GM23338 (cell line): ENCODE data around the gene ZSWIM3. TPM values are rescaled to one million over a fixed set of nuclear protein-coding genes. Genes with fewer than 3 reads are reported as not detected.

Experiments
- ATAC-seq: fragments of 200-7000 bp; cut with Tn5 transposase; 3 replicates; pipeline ENCODE4 v1.9.1; 2020
- DNase-seq: peaks from one replicate; pipeline ENCODE4 v3.0.0-alpha.2; 2015; ENCODE audit warnings: low spot score
- H2AFZ ChIP-seq: fragments of 200-600 bp; sonication (generic); 2 replicates; pipeline ENCODE4 v1.8.0; 2016; ENCODE audit warnings: antibody characterized with exemption, mild to moderate bottlenecking, moderate library complexity
- H3F3A ChIP-seq: fragments of 200-600 bp; sonication (generic); replicated peaks from 2 replicates; pipeline ENCODE4 v1.8.0; 2017; ENCODE audit warnings: antibody characterized with exemption, mixed run types, low read depth
- H3K27ac ChIP-seq: fragments of 200-600 bp; sonication (generic); 2 replicates; pipeline ENCODE4 v1.6.1; 2016; ENCODE audit warnings: low read depth
- H3K27me3 ChIP-seq: fragments of 200-600 bp; sonication (generic); 2 replicates; pipeline ENCODE4 v1.8.0; 2016; ENCODE audit warnings: mild to moderate bottlenecking, mixed run types, moderate library complexity; ENCODE audit not compliant: insufficient read depth
- H3K36me3 ChIP-seq: fragments of 200-600 bp; sonication (generic); 2 replicates; pipeline ENCODE4 v1.8.0; 2016; ENCODE audit warnings: mild to moderate bottlenecking; ENCODE audit not compliant: insufficient read depth
- H3K4me1 ChIP-seq: fragments of 200-600 bp; sonication (generic); 2 replicates; pipeline ENCODE4 v1.8.0; 2016; ENCODE audit warnings: mild to moderate bottlenecking, moderate library complexity; ENCODE audit not compliant: insufficient read depth
- H3K4me2 ChIP-seq: fragments of 200-600 bp; sonication (generic); 2 replicates; pipeline ENCODE4 v1.7.1; 2017; ENCODE audit warnings: mixed run types
- H3K4me3 ChIP-seq: fragments of 200-600 bp; sonication (generic); 2 replicates; pipeline ENCODE4 v1.6.1; 2016; ENCODE audit warnings: mixed run types
- H3K79me2 ChIP-seq: fragments of 200-600 bp; sonication (generic); replicated peaks from 2 replicates; pipeline ENCODE4 v1.8.0; 2017; ENCODE audit warnings: mild to moderate bottlenecking; ENCODE audit not compliant: insufficient read depth
- H3K9me2 ChIP-seq: fragments of 200-600 bp; sonication (generic); 2 replicates; pipeline ENCODE4 v1.8.0; 2017; ENCODE audit not compliant: insufficient read depth
- H4K20me1 ChIP-seq: fragments of 200-600 bp; sonication (generic); replicated peaks from 2 replicates; pipeline ENCODE4 v1.8.0; 2017; ENCODE audit warnings: mild to moderate bottlenecking; ENCODE audit not compliant: insufficient read depth
- H3K27ac Mint-ChIP-seq: 2 replicates; pipeline ENCODE4 v1.8.0; 2020; ENCODE audit warnings: inconsistent platforms, mild to moderate bottlenecking, moderate library complexity, mixed read lengths
- H3K27me3 Mint-ChIP-seq: 3 replicates; pipeline ENCODE4 v1.8.0; 2022; ENCODE audit warnings: low read depth, mild to moderate bottlenecking, moderate library complexity, mixed read lengths, inconsistent platforms; ENCODE audit not compliant: insufficient read depth, poor library complexity
- H3K36me3 Mint-ChIP-seq: 3 replicates; pipeline ENCODE4 v1.8.0; 2021; ENCODE audit warnings: low read depth, mild to moderate bottlenecking, inconsistent platforms, moderate library complexity, mixed read lengths
- H3K4me1 Mint-ChIP-seq: 3 replicates; pipeline ENCODE4 v1.8.0; 2020; ENCODE audit warnings: mild to moderate bottlenecking, inconsistent platforms, mixed read lengths
- H3K4me3 Mint-ChIP-seq: 3 replicates; pipeline ENCODE4 v1.8.0; 2021; ENCODE audit warnings: moderate library complexity, mild to moderate bottlenecking, inconsistent platforms, mixed read lengths
- H3K9me3 Mint-ChIP-seq: 3 replicates; pipeline ENCODE4 v1.8.0; 2020; ENCODE audit warnings: moderate library complexity, mild to moderate bottlenecking, inconsistent platforms, mixed read lengths
- EZH2phosphoT487 ChIP-seq: fragments of 200-600 bp; sonication (generic); IDR thresholded peaks from one replicate; pipeline ENCODE4 v1.8.1; 2018; ENCODE audit warnings: antibody characterized with exemption; ENCODE audit not compliant: unreplicated experiment
- NANOG ChIP-seq: IDR thresholded peaks from 2 replicates; pipeline ENCODE4 v1.6.1; 2016; ENCODE audit warnings: antibody characterized with exemption, borderline replicate concordance
- POLR2AphosphoS5 ChIP-seq: IDR thresholded peaks from 2 replicates; pipeline ENCODE4 v1.6.1; 2016; ENCODE audit warnings: antibody characterized with exemption, low read depth
- STAT1 ChIP-seq: IDR thresholded peaks from one replicate; pipeline ENCODE4 v1.6.1; 2016; ENCODE audit warnings: antibody characterized with exemption; ENCODE audit not compliant: unreplicated experiment
- ZNF114 ChIP-seq: fragments of 250-450 bp; sonication (Bioruptor Pico); IDR thresholded peaks from 2 replicates; pipeline ENCODE4 v1.5.0; 2020; ENCODE audit warnings: mild to moderate bottlenecking, moderate library complexity
- ZNF331 ChIP-seq: fragments of 250-450 bp; sonication (Bioruptor Pico); IDR thresholded peaks from 2 replicates; pipeline ENCODE4 v1.5.0; 2020; ENCODE audit warnings: low read depth, mild to moderate bottlenecking, moderate library complexity
- polyA plus RNA-seq: library from polyadenylated mRNA; unstranded; fragments of >200 nt; fragmentation: Nextera tagmentation; extraction: Ambion mirVana; gene quantifications from 2 replicates; pipeline ENCODE4 v1.2.1, GENCODE V29; 2016
- total RNA-seq: library from RNA; depleted of rRNA; stranded (reverse); fragments of >200 nt; shearing (Covaris generic); gene quantifications from 2 replicates; pipeline ENCODE4 v1.2.3, GENCODE V29; 2014
- TF ChIP-seq, protein P1 (sequence below), 2 experiments: fragments of 200-600 bp in 1 of 2; sonication (generic) in 1 of 2; conservative IDR thresholded peaks; 2 replicates each; pipeline versions ENCODE4 v1.5.1 to v1.6.1; 2016 to 2017; ENCODE audit warnings: antibody characterized with exemption in 2 of 2, low read depth in 2 of 2, mild to moderate bottlenecking in 2 of 2, moderate library complexity in 1 of 2
- TF ChIP-seq, protein P2 (sequence below): IDR thresholded peaks from 2 replicates; pipeline ENCODE4 v1.6.1; 2016; ENCODE audit warnings: antibody characterized with exemption
- TF ChIP-seq, protein P3 (sequence below): IDR thresholded peaks from one replicate; pipeline ENCODE4 v1.6.1; 2018; ENCODE audit warnings: antibody characterized with exemption; ENCODE audit not compliant: unreplicated experiment

Gene ZSWIM3
- total and polyA plus RNA-seq, 2 experiments from 2014 or later, result 2.0 to 8.2 TPM

DNA sequence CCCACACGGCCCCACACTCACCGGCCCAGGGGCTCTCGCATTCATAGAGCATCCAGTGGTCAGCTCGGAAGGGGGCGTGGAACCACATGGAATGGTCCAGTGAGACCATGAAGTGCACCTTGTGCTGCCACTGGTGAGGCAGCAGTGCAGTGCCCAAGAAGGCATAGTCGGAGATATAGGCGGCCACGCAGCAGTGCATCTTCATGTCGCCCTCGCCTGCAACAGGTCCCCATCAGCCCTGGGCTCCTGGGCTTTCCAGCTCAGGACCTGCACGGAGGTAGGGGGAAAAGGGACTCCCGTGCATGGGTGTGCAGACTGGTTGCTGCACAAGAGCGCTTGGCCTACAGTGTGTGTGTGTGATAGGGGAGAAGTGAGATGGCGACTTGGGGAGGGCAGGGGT is 13.9 kb upstream of the ZSWIM3 start:
- H3K9me2 ChIP-seq, result no peaks in the 10 kb centered on the region
- H3K36me3 ChIP-seq, result peaks cover 16% of the 10 kb centered on the region; the same call in 1 of the 2 replicates
- Mint-ChIP-seq H3K27ac (no peak overlapping the region), H3K9me3 (no peaks in the 10 kb centered on the region), H3K4me1 (no peaks in the 10 kb centered on the region), H3K4me3 (no peak overlapping the region), H3K36me3 (peaks cover 28% of the 10 kb centered on the region), H3K27me3 (peaks cover 7% of the 10 kb centered on the region)
- no peaks in the 10 kb centered on the region; the same call in none of the 2 replicates for H4K20me1 ChIP-seq
- no peak for TF ChIP-seq ZNF331 (CRISPR knock-in tag)
- TF ChIP-seq, protein P1, sequence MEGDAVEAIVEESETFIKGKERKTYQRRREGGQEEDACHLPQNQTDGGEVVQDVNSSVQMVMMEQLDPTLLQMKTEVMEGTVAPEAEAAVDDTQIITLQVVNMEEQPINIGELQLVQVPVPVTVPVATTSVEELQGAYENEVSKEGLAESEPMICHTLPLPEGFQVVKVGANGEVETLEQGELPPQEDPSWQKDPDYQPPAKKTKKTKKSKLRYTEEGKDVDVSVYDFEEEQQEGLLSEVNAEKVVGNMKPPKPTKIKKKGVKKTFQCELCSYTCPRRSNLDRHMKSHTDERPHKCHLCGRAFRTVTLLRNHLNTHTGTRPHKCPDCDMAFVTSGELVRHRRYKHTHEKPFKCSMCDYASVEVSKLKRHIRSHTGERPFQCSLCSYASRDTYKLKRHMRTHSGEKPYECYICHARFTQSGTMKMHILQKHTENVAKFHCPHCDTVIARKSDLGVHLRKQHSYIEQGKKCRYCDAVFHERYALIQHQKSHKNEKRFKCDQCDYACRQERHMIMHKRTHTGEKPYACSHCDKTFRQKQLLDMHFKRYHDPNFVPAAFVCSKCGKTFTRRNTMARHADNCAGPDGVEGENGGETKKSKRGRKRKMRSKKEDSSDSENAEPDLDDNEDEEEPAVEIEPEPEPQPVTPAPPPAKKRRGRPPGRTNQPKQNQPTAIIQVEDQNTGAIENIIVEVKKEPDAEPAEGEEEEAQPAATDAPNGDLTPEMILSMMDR (conservative IDR thresholded peaks at IDR 0.05; ENCODE audit: low read depth in 2 of 2), result no peak
- no peak for TF ChIP-seq STAT1
- no peak for TF ChIP-seq ZNF114 (CRISPR knock-in tag)
- TF ChIP-seq EZH2phosphoT487, result no peak
- no peak overlapping the region for H3K4me2 ChIP-seq
- ATAC-seq (no peak), DNase-seq (no peak)
- H3F3A ChIP-seq, result peaks cover 12% of the 10 kb centered on the region; the same call in 1 of the 2 replicates
- H3K79me2 ChIP-seq, result no peaks in the 10 kb centered on the region
- H2AFZ ChIP-seq, result no peak overlapping the region
- H3K4me1 ChIP-seq, result no peaks in the 10 kb centered on the region; the same call in 1 of the 2 replicates
- H3K27me3 ChIP-seq, result no peaks in the 10 kb centered on the region
- H3K27ac ChIP-seq, result no peak overlapping the region
- H3K4me3 ChIP-seq, result no peak overlapping the region

DNA sequence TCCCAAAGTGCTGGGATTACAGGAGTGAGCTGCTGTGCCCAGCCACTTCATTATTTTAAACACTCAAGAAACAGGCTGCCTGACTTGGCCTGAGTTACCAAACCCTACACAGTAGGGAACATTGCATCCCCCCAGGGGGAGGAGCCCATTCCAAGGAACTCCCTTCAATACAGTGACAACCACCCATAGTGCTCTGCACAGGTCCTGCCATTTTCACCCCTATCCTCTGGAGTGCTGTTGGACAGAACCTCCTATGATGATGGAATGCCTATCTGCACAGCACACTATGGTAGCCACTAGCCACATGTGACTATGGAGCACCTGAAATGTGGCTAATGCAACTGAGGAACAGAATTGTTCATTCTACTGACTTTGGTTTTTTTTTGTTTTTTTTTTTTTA is 12.0 kb upstream of the ZSWIM3 start:
- peaks cover 12% of the 10 kb centered on the region; the same call in 1 of the 2 replicates for H3F3A ChIP-seq
- H3K4me1 Mint-ChIP-seq, result no peaks in the 10 kb centered on the region
- H3K9me2 ChIP-seq, result no peaks in the 10 kb centered on the region
- H3K4me3 Mint-ChIP-seq, result no peak overlapping the region
- H3K4me1 ChIP-seq, result no peaks in the 10 kb centered on the region
- H3K27ac ChIP-seq, result no peak overlapping the region
- H3K36me3 Mint-ChIP-seq, result peaks cover 29% of the 10 kb centered on the region
- ATAC-seq (peak; percentile 37), DNase-seq (no peak)
- H3K9me3 Mint-ChIP-seq, result no peaks in the 10 kb centered on the region
- H4K20me1 ChIP-seq, result no peaks in the 10 kb centered on the region
- H3K4me3 ChIP-seq, result no peak overlapping the region
- no peaks in the 10 kb centered on the region for H3K27me3 ChIP-seq
- peaks cover 16% of the 10 kb centered on the region; the same call in 1 of the 2 replicates for H3K36me3 ChIP-seq
- H3K27me3 Mint-ChIP-seq, result peaks cover 10% of the 10 kb centered on the region
- H2AFZ ChIP-seq, result no peak overlapping the region
- no peaks in the 10 kb centered on the region for H3K79me2 ChIP-seq
- 0 out of 2 replicates have a peak overlapping the region, but pooled peaks have one; percentile 40 for H3K27ac Mint-ChIP-seq
- no peak overlapping the region for H3K4me2 ChIP-seq
- TF ChIP-seq, protein P2, sequence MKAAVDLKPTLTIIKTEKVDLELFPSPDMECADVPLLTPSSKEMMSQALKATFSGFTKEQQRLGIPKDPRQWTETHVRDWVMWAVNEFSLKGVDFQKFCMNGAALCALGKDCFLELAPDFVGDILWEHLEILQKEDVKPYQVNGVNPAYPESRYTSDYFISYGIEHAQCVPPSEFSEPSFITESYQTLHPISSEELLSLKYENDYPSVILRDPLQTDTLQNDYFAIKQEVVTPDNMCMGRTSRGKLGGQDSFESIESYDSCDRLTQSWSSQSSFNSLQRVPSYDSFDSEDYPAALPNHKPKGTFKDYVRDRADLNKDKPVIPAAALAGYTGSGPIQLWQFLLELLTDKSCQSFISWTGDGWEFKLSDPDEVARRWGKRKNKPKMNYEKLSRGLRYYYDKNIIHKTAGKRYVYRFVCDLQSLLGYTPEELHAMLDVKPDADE, result no peak
- TF ChIP-seq STAT1, result no peak
- TF ChIP-seq POLR2AphosphoS5, result no peak
- TF ChIP-seq EZH2phosphoT487, result no peak
- no peak for TF ChIP-seq NANOG
- TF ChIP-seq, protein P1 (conservative IDR thresholded peaks at IDR 0.05; ENCODE audit: low read depth in 2 of 2), result no peak
- no peak for TF ChIP-seq ZNF331 (CRISPR knock-in tag)
- TF ChIP-seq, protein P3, sequence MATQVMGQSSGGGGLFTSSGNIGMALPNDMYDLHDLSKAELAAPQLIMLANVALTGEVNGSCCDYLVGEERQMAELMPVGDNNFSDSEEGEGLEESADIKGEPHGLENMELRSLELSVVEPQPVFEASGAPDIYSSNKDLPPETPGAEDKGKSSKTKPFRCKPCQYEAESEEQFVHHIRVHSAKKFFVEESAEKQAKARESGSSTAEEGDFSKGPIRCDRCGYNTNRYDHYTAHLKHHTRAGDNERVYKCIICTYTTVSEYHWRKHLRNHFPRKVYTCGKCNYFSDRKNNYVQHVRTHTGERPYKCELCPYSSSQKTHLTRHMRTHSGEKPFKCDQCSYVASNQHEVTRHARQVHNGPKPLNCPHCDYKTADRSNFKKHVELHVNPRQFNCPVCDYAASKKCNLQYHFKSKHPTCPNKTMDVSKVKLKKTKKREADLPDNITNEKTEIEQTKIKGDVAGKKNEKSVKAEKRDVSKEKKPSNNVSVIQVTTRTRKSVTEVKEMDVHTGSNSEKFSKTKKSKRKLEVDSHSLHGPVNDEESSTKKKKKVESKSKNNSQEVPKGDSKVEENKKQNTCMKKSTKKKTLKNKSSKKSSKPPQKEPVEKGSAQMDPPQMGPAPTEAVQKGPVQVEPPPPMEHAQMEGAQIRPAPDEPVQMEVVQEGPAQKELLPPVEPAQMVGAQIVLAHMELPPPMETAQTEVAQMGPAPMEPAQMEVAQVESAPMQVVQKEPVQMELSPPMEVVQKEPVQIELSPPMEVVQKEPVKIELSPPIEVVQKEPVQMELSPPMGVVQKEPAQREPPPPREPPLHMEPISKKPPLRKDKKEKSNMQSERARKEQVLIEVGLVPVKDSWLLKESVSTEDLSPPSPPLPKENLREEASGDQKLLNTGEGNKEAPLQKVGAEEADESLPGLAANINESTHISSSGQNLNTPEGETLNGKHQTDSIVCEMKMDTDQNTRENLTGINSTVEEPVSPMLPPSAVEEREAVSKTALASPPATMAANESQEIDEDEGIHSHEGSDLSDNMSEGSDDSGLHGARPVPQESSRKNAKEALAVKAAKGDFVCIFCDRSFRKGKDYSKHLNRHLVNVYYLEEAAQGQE, result no peak
